T-helper 9 cell (primary cell): ENCODE data around the gene CC2D1A.
"Not testable (repeated sequence)": the region's sequence is repeated elsewhere in the genome, so short reads cannot be mapped to it uniquely, and the experiment has no call there.

Source experiments
- DNase-seq: peaks from one replicate; pipeline ENCODE4 v3.0.0-alpha.2; 2020

CC2D1A gene

GRCh38 chr19:13963603-13964105 lies 57.7 kb downstream of the CC2D1A start:
- DNase-seq: no peak

GRCh38 chr19:13964776-13965175 lies 58.8 kb downstream of the CC2D1A start:
- DNase-seq: no peak

GRCh38 chr19:13965377-13965896 lies 59.4 kb downstream of the CC2D1A start:
- DNase-seq: no peak

- DNase-seq: no peak
Measured at GRCh38 chr19:13965926-13966683, 60.1 kb downstream of the CC2D1A start.

- DNase-seq: no peak
Measured at GRCh38 chr19:13966684-13967128, 60.7 kb downstream of the CC2D1A start.

GRCh38 chr19:13967206-13967605 lies 61.2 kb downstream of the CC2D1A start:
- not testable (repeated sequence) for DNase-seq

- no peak for DNase-seq
Measured at GRCh38 chr19:13968383-13968935, 62.5 kb downstream of the CC2D1A start.

- DNase-seq: no peak
Measured at GRCh38 chr19:13968999-13969398, 63.0 kb downstream of the CC2D1A start.

- DNase-seq: no peak
Measured at GRCh38 chr19:13969897-13970296, 63.9 kb downstream of the CC2D1A start.

- not testable (repeated sequence) for DNase-seq
Measured at GRCh38 chr19:13971868-13972267, 65.9 kb downstream of the CC2D1A start.

- DNase-seq: no peak
Measured at GRCh38 chr19:13972368-13973155, 66.6 kb downstream of the CC2D1A start.

GRCh38 chr19:13973479-13973878 lies 67.5 kb downstream of the CC2D1A start:
- DNase-seq: not testable (repeated sequence)

GRCh38 chr19:13974073-13974472 lies 68.1 kb downstream of the CC2D1A start:
- DNase-seq: no peak

GRCh38 chr19:13975870-13976269 lies 69.9 kb downstream of the CC2D1A start:
- no peak for DNase-seq

GRCh38 chr19:13976446-13976845 lies 70.4 kb downstream of the CC2D1A start:
- no peak for DNase-seq

GRCh38 chr19:13977803-13978202 lies 71.8 kb downstream of the CC2D1A start:
- DNase-seq: no peak

- no peak for DNase-seq
Measured at GRCh38 chr19:13978351-13979243, 72.6 kb downstream of the CC2D1A start.

GRCh38 chr19:13979244-13979615 lies 73.2 kb downstream of the CC2D1A start:
- no peak for DNase-seq

- DNase-seq: no peak
Measured at GRCh38 chr19:13979686-13980085, 73.7 kb downstream of the CC2D1A start.

GRCh38 chr19:13980340-13980739 lies 74.3 kb downstream of the CC2D1A start:
- no peak for DNase-seq
